ENCODE results near the gene TMEM131L. TPM values are rescaled to one million over a fixed set of nuclear protein-coding genes. Genes with fewer than 3 reads are reported as not detected.

TMEM131L gene
- total RNA-seq, 3 donors from 2014 or later = 18.7 to 22.0 (median 19.5) TPM

- intact Hi-C loops (cut with DNase I; ENCODE audit: low total_unique reads) = no loop called here
- DNase-seq (ENCODE audit: low spot score in 2 of 2) = no peak
- Histone ChIP-seq H3K9me3 (no peaks in the 10 kb centered on the region), H3K36me3 (no peaks in the 10 kb centered on the region), H3K27me3 (no peaks in the 10 kb centered on the region), H3K4me3 (no peak overlapping the region), H3K27ac (no peak overlapping the region), H3K4me1 (no peaks in the 10 kb centered on the region)
- no peak for TF ChIP-seq POLR2AphosphoS5 (IDR thresholded peaks at IDR 0.05)
- TF ChIP-seq CTCF (IDR thresholded peaks at IDR 0.05) = no peak
- TF ChIP-seq POLR2A (IDR thresholded peaks at IDR 0.05) = no peak
These were observed 149.9 kb downstream of the TMEM131L start for GRCh38 chr4:153616006-153616555.

- intact Hi-C loops (cut with DNase I; ENCODE audit: low total_unique reads) = no loop called here
- Histone ChIP-seq H3K27ac (no peak overlapping the region), H3K4me3 (no peak overlapping the region), H3K27me3 (no peaks in the 10 kb centered on the region), H3K36me3 (no peaks in the 10 kb centered on the region), H3K4me1 (no peaks in the 10 kb centered on the region), H3K9me3 (no peaks in the 10 kb centered on the region)
- TF ChIP-seq POLR2AphosphoS5 (IDR thresholded peaks at IDR 0.05) = no peak
- TF ChIP-seq POLR2A (IDR thresholded peaks at IDR 0.05) = no peak
- no peak for TF ChIP-seq CTCF (IDR thresholded peaks at IDR 0.05)
- no peak for DNase-seq (ENCODE audit: low spot score in 2 of 2)
These were observed 152.7 kb downstream of the TMEM131L start for GRCh38 chr4:153618833-153619232.

- Histone ChIP-seq H3K4me1 (no peaks in the 10 kb centered on the region), H3K27ac (no peak overlapping the region), H3K27me3 (no peaks in the 10 kb centered on the region), H3K36me3 (no peaks in the 10 kb centered on the region), H3K9me3 (no peaks in the 10 kb centered on the region), H3K4me3 (no peak overlapping the region)
- no peak for DNase-seq (ENCODE audit: low spot score in 2 of 2)
- intact Hi-C loops (cut with DNase I; ENCODE audit: low total_unique reads) = no loop called here
- TF ChIP-seq POLR2AphosphoS5 (IDR thresholded peaks at IDR 0.05) = no peak
- no peak for TF ChIP-seq POLR2A (IDR thresholded peaks at IDR 0.05)
- TF ChIP-seq CTCF (IDR thresholded peaks at IDR 0.05) = no peak
These were observed 153.7 kb downstream of the TMEM131L start for GRCh38 chr4:153619811-153620210.

GRCh38 chr4:153620352-153620751 lies 154.2 kb downstream of the TMEM131L start:
- Histone ChIP-seq H3K27ac (no peak overlapping the region), H3K9me3 (no peaks in the 10 kb centered on the region), H3K4me3 (no peak overlapping the region), H3K27me3 (no peaks in the 10 kb centered on the region), H3K4me1 (no peaks in the 10 kb centered on the region), H3K36me3 (no peaks in the 10 kb centered on the region)
- TF ChIP-seq CTCF (IDR thresholded peaks at IDR 0.05) (no peak), POLR2AphosphoS5 (IDR thresholded peaks at IDR 0.05) (no peak)
- intact Hi-C loops (cut with DNase I; ENCODE audit: low total_unique reads) = no loop called here
- no peak for DNase-seq (ENCODE audit: low spot score in 2 of 2)

- Histone ChIP-seq H3K36me3 (no peaks in the 10 kb centered on the region), H3K27me3 (no peaks in the 10 kb centered on the region), H3K9me3 (no peaks in the 10 kb centered on the region), H3K4me1 (no peaks in the 10 kb centered on the region), H3K27ac (no peak overlapping the region), H3K4me3 (no peak overlapping the region)
- intact Hi-C loops (cut with DNase I; ENCODE audit: low total_unique reads) = no loop called here
- TF ChIP-seq POLR2A (IDR thresholded peaks at IDR 0.05) = no peak
- no peak for TF ChIP-seq CTCF (IDR thresholded peaks at IDR 0.05)
- no peak for TF ChIP-seq POLR2AphosphoS5 (IDR thresholded peaks at IDR 0.05)
- DNase-seq (ENCODE audit: low spot score in 2 of 2) = no peak
These were observed 155.9 kb downstream of the TMEM131L start for GRCh38 chr4:153622093-153622492.
